IPS DF 6.9 (cell line): ENCODE measurements around the gene SERPINC1.
A peak's percentile ranks its signal among the peaks of the same experiment; 100 is the strongest.

ENCODE experiments used
- DNase-seq: peaks from one replicate; pipeline ENCODE4 v3.0.0-alpha.2; 2013; ENCODE audit warnings: low read depth, low spot score
- H3K27ac ChIP-seq: one replicate; pipeline ENCODE4 v1.5.1; 2013; ENCODE audit warnings: low read length, control low read depth
- H3K27me3 ChIP-seq: 2 replicates; pipeline ENCODE4 v1.6.1; 2013; ENCODE audit warnings: mild to moderate bottlenecking, low read length; ENCODE audit not compliant: control insufficient read depth, insufficient read depth
- H3K36me3 ChIP-seq: 2 replicates; pipeline ENCODE4 v1.6.1; 2013; ENCODE audit warnings: low read length; ENCODE audit not compliant: control insufficient read depth, insufficient read depth
- H3K4me1 ChIP-seq: 2 replicates; pipeline ENCODE4 v1.6.1; 2013; ENCODE audit warnings: low read length; ENCODE audit not compliant: control insufficient read depth, insufficient read depth
- H3K4me3 ChIP-seq: 2 replicates; pipeline ENCODE4 v1.5.1; 2013; ENCODE audit warnings: mild to moderate bottlenecking, low read length
- H3K9me3 ChIP-seq: 2 replicates; pipeline ENCODE4 v1.6.1; 2013; ENCODE audit warnings: low read length, inconsistent platforms; ENCODE audit not compliant: control insufficient read depth, insufficient read depth
- WGBS: extraction: QIAGEN DNeasy Blood & Tissue Kit; methylation state at CpG from one replicate; pipeline ENCODE4 v1.1.7; 2013; ENCODE audit warnings: mixed read lengths, missing lambda C conversion rate; ENCODE audit not compliant: insufficient read length, insufficient coverage; 5-methylcytosine and 5-hydroxymethylcytosine counted together

The SERPINC1 gene

DNA sequence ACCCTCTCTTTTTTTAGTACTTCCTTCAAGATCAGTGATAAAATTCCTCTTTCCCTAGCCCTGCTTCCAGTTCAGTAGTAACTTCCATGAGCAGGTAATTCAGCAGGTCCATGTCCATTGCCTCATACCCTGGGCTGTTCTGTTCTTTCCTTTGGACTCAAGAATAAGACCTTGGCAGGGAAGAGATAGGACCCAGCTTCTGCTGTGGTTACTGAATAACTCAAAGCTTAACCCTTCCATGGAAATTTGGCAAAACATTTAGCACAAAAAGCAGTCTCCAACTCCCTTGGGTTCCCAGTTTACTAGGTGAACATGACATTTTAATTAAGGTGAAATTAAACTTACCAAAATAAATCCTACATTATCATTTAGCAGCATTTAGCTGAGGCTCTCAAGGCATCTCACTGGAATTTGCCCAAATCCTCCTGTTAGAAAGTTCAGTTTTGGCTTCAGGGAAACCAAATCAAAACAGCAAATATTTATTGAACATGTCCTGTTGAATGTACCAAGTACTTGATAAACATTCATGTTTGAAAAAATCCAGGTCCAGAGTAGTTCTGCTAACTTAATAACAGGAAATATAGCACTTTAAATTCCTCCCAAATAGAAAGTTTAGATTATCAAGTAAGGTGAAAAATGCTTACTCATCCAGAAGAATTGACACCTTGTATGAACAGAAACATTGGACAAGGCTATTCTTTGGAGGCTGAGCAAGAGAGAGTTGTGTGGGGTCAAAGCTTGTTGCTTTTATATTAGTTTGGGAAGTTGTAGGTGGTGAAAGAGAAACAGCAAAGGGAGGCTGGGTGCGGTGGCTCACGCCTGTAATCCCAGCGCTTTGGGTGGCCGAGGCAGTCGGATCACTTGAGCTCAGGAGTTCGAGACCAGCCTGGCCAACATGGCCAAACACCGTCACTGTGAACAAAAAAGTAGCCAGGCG is 8.4 kb upstream of the SERPINC1 start:
- WGBS, result no CpG with 5 or more reads among the region's 8 CpGs

DNA sequence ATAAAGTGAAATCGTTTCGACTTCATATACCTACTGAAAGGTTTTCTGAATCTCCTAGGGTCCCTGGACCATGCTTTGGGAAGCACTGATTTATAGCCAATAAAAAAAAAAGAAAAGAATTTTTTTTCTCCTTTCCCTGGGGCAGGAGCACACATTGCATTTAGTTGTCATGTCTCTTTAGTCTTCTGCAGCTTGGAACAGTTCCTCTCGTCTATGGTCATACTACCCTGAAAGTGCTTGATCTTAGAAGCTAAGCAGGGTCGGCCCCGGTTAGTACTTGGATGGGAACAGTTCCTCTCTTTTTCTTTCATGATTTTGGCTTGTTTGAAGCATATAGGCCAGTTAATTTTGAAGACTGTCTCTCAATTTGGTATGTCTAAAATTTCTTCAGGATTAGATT is 3.7 kb upstream of the SERPINC1 start:
- Histone ChIP-seq H3K4me3 (no peak overlapping the region), H3K9me3 (no peaks in the 10 kb centered on the region), H3K4me1 (no peaks in the 10 kb centered on the region), H3K27me3 (no peaks in the 10 kb centered on the region), H3K27ac (no peak overlapping the region), H3K36me3 (no peaks in the 10 kb centered on the region)
- DNase-seq, result no peak
- no CpG with 5 or more reads among the region's 5 CpGs for WGBS

More for the DNA sequence above, 8.4 kb upstream of the SERPINC1 start:
- H3K27me3 ChIP-seq, result no peaks in the 10 kb centered on the region
- H3K4me1 ChIP-seq, result no peaks in the 10 kb centered on the region
- no peak for DNase-seq
- no peaks in the 10 kb centered on the region for H3K36me3 ChIP-seq
- no peak overlapping the region for H3K27ac ChIP-seq
- H3K4me3 ChIP-seq, result no peak overlapping the region
- H3K9me3 ChIP-seq, result no peaks in the 10 kb centered on the region

DNA sequence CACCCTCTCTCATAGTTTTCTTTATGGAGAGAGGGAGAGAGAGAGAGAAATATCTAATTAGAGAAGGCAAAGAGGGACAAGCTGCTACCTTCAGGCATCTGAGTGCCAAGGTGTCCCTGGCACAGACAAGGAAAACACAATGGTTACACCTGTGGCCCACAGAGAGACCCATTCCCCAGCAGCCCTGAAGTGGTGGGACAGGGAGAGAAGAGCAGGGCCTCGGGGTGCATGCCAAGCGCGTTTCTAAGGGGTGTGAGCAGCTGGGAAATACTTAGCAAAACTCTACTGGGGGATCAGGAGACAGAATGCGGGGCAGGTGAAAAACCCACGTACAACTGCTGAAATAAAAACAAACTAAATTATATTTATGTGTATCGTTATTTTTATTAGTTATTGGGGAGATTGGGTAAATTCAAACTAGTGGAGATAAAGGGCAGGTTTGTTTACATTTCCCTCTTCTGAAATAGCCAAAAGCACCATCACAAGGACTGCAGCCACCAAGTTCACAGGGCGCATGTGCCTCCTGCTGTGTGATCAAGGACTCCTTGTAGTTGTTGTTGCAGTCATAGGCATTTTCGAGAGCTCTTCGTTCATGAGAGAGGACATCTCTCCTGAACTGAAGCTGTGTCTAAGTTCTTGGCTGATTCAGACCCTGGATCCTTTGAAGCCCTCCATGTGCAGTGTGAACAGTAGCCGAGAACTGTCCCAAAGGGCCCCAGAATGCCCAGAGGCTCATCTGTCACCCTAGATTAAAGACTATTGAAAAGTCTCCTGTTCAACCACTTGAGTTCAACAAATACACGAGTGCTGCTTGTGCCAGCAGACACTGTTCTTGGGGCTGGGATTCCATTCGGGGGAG is 737 bp upstream of the SERPINC1 start:
- no peaks in the 10 kb centered on the region for H3K4me1 ChIP-seq
- no peak overlapping the region for H3K27ac ChIP-seq
- 100% methylated on average over 1 of the region's 12 CpGs for WGBS
- no peak overlapping the region for H3K4me3 ChIP-seq
- no peak for DNase-seq
- H3K9me3 ChIP-seq, result no peaks in the 10 kb centered on the region
- no peaks in the 10 kb centered on the region for H3K27me3 ChIP-seq
- H3K36me3 ChIP-seq, result no peaks in the 10 kb centered on the region

DNA sequence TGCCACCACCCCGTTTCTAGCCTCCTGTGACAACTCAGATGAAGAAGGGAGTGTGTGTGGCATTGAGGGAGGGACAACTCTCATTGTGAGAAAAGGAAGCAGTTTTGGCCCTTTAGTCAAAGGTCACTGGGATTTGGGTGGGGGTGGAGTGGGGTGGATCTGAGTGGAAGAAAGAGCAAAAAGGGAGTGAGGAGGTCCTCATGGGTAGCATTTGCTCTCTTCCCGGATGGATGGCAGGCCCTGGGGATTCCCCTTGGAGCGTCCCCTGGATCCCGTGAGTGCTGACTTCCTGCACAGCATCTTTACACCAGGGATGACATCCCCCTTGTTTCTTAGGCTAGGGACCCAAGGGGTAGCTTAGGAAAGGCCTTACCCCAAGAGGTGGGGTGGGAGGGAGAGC is 460 bp downstream of the SERPINC1 start:
- no CpG with 5 or more reads among the region's 4 CpGs for WGBS
- no peaks in the 10 kb centered on the region for H3K36me3 ChIP-seq
- no peaks in the 10 kb centered on the region for H3K27me3 ChIP-seq
- no peak overlapping the region for H3K4me3 ChIP-seq
- DNase-seq, result no peak
- no peaks in the 10 kb centered on the region for H3K4me1 ChIP-seq
- H3K27ac ChIP-seq, result no peak overlapping the region
- H3K9me3 ChIP-seq, result no peaks in the 10 kb centered on the region

DNA sequence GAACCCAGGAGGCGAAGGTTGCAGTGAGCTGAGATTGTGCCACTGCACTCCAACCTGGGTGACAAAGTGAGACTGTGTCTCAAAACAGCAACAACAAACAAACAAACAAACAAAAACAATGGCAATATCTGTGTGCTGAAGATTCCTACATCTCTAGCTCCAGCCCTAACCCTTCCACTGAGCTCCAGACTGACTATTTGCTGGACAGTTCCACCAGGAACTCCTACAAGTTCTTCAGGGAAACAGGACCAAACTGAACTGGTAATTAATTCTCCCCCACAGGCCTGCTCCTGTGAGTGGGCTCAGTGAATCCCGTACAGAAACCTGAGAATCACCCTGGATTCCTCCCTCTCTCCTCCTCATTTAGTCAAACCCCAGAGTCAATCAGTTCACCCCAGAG is 1.5 kb downstream of the SERPINC1 start:
- Histone ChIP-seq H3K4me1 (no peaks in the 10 kb centered on the region), H3K9me3 (no peaks in the 10 kb centered on the region), H3K27me3 (no peaks in the 10 kb centered on the region), H3K4me3 (no peak overlapping the region), H3K36me3 (no peaks in the 10 kb centered on the region), H3K27ac (no peak overlapping the region)
- no peak for DNase-seq
- no CpG with 5 or more reads among the region's 2 CpGs for WGBS

DNA sequence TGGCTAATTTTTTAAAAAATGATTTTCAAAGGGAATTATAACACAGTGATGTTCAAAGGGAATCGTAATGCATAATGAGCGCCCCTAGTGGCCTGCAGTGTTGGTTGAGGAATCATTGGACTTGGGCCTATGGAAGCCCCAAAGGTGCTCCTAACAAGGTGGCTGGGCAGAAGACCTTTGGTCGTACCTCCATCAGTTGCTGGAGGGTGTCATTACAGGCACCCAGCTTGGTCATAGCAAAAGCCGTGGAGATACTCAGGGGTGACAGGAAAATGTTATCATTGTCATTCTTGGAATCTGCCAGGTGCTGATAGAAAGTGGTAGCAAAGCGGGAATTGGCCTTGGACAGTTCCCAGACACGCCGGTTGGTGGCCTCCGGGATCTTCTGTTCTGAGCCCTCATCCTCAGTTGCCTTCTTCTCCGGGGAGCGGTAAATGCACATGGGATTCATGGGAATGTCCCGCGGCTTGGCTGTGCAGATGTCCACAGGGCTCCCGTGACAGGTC is 2.7 kb downstream of the SERPINC1 start:
- Histone ChIP-seq H3K27me3 (no peaks in the 10 kb centered on the region), H3K4me3 (no peak overlapping the region), H3K27ac (no peak overlapping the region), H3K4me1 (no peaks in the 10 kb centered on the region), H3K36me3 (no peaks in the 10 kb centered on the region), H3K9me3 (no peaks in the 10 kb centered on the region)
- no CpG with 5 or more reads among the region's 13 CpGs for WGBS
- peak; percentile 27 for DNase-seq

DNA sequence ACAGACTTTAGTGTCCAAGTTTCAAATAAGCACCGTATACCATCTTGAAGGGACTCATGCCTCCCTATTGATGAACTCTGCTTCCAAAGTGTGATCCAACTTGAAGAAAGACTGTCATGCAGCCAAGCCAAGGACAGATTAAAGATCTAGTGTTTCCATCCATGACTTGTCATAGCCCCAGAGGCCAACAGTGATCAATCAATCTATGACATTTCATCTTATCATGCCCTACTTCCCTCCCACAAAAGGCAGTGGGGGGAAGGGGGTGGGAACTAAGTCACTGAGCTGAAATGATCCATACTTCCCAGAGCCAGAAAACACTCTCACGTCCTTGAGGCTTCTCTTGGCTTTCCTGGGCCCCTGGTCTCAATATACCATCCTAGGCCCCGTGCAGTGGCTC is 4.0 kb downstream of the SERPINC1 start:
- no peak overlapping the region for H3K27ac ChIP-seq
- no peaks in the 10 kb centered on the region for H3K4me1 ChIP-seq
- WGBS, result no CpG with 5 or more reads among the region's 3 CpGs
- no peaks in the 10 kb centered on the region for H3K9me3 ChIP-seq
- no peak for DNase-seq
- no peaks in the 10 kb centered on the region for H3K27me3 ChIP-seq
- no peaks in the 10 kb centered on the region for H3K36me3 ChIP-seq
- no peak overlapping the region for H3K4me3 ChIP-seq

DNA sequence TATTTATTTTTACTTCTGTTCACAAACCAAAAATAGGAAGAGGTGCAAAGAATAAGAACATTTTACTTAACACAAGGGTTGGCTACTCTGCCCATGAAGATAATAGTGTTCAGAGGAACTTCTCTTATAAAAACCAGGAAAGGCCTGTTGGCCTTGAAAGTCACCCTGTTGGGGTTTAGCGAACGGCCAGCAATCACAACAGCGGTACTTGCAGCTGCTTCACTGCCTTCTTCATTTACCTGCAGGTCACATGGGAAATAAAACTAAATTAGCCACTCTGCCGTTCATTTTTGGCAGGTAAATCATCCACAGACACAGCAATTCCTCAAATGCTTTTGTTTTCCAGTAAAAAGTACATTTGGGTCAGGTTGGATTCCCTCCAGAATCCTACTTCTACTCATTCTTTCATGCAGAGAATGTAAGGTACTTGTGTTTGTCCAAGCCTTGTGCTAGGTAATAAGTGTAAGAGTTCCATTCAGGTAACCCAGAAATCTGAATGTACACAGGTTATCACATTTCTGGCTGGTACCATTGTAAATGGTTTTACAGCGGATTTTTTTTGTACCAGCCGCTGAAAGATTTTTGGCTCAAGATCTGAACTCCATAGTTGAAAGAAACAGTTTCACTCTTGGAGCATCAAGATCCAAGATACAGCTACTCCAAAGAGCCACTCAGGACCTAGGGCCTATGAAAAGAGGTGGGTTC is 13.1 kb downstream of the SERPINC1 start:
- Histone ChIP-seq H3K4me1 (peaks cover 4% of the 10 kb centered on the region), H3K27me3 (no peaks in the 10 kb centered on the region), H3K4me3 (no peak overlapping the region), H3K36me3 (no peaks in the 10 kb centered on the region), H3K27ac (no peak overlapping the region), H3K9me3 (no peaks in the 10 kb centered on the region)
- DNase-seq, result no peak
- WGBS, result no CpG with 5 or more reads among the region's 6 CpGs

DNA sequence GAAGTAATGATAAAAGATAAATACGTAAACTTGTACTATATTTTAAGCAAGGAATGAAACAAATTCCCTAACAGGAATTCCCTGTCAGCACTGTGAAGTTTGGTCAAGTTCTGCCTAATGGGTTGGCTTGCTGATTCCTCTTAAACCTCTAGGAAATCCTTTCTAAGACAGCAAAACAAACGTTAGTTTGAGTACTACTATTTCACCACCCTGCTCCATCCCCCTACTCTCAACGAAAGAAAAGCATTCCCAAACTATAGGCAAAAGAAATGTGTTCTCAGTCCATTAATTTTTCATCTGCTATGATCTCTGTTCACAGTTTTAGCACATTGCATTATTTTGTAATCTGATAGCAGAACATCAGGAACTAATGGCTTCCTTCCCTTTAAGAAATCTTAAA is 16.1 kb downstream of the SERPINC1 start:
- H3K36me3 ChIP-seq, result no peaks in the 10 kb centered on the region
- no peaks in the 10 kb centered on the region for H3K27me3 ChIP-seq
- DNase-seq, result no peak
- H3K4me3 ChIP-seq, result no peak overlapping the region
- H3K27ac ChIP-seq, result no peak overlapping the region
- no peaks in the 10 kb centered on the region for H3K9me3 ChIP-seq
- WGBS, result no CpG with 5 or more reads among the region's 3 CpGs
- H3K4me1 ChIP-seq, result peaks cover 4% of the 10 kb centered on the region

DNA sequence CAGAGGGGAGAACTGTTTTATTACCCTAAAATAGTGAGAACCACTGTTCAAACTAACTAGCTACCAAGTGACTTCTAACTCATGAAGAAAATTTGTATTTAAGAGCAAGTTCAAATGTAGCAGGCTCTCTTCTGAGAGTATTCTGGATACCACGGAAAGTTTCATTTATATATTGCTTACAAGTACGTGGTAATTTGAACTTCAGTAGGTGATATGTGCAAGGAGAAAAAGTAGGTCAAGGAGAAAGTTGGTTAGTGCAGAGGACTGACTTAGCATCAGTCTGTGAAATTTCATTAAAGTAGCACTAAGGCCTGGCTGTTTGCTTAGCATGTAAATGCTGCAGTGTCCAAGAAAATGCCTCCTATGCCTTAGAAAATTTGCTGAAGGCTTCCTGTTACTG is 16.7 kb downstream of the SERPINC1 start:
- Histone ChIP-seq H3K4me1 (peaks cover 4% of the 10 kb centered on the region), H3K27me3 (no peaks in the 10 kb centered on the region), H3K27ac (no peak overlapping the region), H3K36me3 (no peaks in the 10 kb centered on the region), H3K9me3 (no peaks in the 10 kb centered on the region), H3K4me3 (no peak overlapping the region)
- no CpG with 5 or more reads among the region's 2 CpGs for WGBS
- DNase-seq, result no peak
